Epithelial cell of proximal tubule (primary cell): ENCODE data around the gene NOD1. TPM values are rescaled to one million over a fixed set of nuclear protein-coding genes. Genes with fewer than 3 reads are reported as not detected.
A peak's percentile ranks its signal among the peaks of the same experiment; 100 is the strongest.

Experiments
- DNase-seq: peaks from one replicate; pipeline ENCODE4 v3.0.0-alpha.2; 2011; ENCODE audit warnings: low read depth
- H3K4me3 ChIP-seq: 2 replicates; pipeline ENCODE4 v1.5.1; 2011; ENCODE audit warnings: low read depth, mild to moderate bottlenecking, low read length
- CTCF ChIP-seq: conservative IDR thresholded peaks from 2 replicates; pipeline ENCODE4 v1.5.1; 2012; ENCODE audit warnings: low read depth, mild to moderate bottlenecking, low read length
- total RNA-seq: library from RNA; depleted of rRNA; stranded (reverse); fragments of >200 nt; gene quantifications from 2 replicates; pipeline ENCODE4 v1.2.3, GENCODE V29; 2015

The NOD1 gene
- total RNA-seq, 1 donor from 2014 or later = 5.1 TPM

DNA sequence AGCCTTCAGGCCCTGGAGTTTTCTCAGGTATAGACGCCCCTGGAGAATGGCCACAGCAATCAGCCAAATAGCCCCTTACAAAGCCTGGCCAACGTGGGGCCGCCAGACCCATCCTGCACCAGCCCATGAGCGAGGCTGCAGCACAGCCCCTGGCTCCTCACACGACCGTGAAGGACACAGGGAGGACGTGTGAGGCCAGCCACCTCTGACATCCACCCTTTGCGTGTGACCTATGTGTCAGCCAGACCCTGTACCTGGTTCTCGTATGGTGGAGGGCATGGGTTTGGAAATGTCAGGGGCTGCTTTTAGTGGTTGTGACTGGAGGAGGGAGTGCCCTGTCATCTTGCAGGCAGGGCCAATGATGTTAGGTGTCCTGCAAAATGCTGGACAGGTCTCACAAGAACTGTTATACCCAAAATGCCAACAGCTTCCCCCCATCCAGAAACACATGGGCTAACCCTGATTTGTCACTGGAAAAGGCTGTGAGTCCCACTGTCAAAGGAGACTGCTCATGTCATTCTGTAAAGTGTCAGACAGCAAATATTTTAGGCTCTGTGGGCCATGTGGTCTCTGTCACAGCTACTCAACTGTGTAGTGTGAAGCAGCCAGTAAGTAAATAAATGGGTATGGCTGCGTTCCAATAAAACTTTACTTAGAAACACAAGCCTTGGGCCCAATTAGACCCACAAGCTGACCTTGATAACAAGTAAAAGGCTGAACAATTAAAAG is 30.0 kb downstream of the NOD1 start:
- no peak for DNase-seq
- TF ChIP-seq CTCF = no peak
- no peak overlapping the region for H3K4me3 ChIP-seq

DNA sequence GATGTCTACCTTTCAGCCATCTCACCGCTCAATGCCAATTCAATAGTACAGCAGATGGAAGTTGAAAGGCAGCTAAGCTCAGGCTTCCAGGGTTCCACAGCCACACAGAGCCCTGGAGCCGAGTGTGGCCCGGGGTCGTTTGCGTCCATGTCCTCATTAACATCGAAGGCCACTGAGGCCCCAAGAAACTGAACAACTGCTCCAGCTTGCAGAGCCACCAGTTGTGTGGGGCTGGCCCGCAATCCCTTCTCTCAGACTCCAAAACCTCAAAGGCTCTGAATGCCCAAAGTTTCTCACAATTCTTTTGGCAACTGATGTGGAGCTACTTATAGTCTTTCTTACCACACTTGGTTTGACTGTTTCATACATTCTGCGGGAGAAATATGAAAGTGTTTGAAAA is 31.1 kb downstream of the NOD1 start:
- TF ChIP-seq CTCF = no peak

DNA sequence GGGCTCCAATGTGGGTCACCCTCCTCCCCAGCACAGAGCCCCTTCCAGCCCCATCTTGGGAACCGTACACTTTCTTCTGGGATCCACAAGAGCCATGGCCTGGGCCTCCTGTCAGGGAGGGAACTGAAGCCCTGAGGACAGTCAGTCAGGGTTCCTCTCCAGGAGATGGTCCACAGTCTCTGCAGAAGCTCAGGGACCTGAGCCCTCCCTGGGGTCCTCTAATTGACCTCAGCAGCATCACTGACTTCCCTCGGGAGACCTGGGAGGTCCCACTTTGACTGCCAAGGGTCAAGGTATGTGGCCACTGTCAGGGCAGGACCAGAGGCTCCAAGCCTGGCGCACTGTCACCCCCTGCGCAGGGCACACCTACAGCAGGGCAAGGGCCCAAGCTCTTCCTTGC is 32.3 kb downstream of the NOD1 start:
- no peak for DNase-seq
- H3K4me3 ChIP-seq = no peak overlapping the region
- TF ChIP-seq CTCF = no peak

More for the DNA sequence above, 31.1 kb downstream of the NOD1 start:
- DNase-seq = no peak
- no peak overlapping the region for H3K4me3 ChIP-seq

DNA sequence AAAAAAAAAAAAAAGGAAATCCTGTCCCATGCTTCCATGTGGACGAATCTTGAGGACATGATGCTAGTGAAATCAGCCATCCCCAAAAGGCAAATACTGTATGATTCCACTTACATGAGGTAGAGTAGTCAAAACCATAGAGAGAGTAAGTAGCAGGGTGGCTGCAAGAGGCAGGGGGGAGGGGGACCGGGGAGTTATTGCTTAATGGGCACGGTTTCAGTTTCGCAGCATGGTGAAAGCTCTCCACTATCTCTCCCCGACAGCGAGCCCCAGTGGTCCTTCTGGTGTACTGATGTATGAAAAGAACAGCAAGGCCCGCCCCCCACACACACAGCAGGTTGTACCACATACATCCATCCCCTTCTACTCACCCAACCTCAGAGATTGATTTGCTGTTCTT is 32.8 kb downstream of the NOD1 start:
- no peak for DNase-seq
- TF ChIP-seq CTCF = peak; percentile 61
- no peak overlapping the region for H3K4me3 ChIP-seq

GRCh38 chr7:30437823-30438574 is 40.6 kb downstream of the NOD1 start:
- no peak for DNase-seq
- no peak overlapping the region for H3K4me3 ChIP-seq
- no peak for TF ChIP-seq CTCF

DNA sequence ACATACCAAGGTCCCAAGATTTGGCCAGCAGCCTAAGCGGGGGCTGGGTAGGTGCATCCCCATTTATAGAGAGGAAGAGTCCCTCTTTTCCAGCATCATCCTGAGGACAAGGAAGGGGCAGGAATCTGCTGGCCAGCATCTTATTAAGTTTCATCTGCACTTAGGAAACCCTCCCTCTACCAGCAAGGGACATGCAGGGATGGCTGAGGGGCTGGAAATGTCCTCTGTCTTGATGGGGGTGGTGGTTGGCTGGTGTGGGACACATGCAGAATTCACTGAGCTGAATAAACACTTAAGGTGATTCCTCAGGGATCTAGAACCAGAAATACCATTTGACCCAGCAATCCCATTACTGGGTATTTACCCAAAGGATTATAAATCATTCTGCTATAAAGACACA is 42.1 kb downstream of the NOD1 start:
- no peak for TF ChIP-seq CTCF
- no peak overlapping the region for H3K4me3 ChIP-seq
- no peak for DNase-seq
